SK-N-DZ (cell line): ENCODE measurements around the gene PIK3CB.
"Not testable (repeated sequence)": the region's sequence is repeated elsewhere in the genome, so short reads cannot be mapped to it uniquely, and the experiment has no call there.

ENCODE experiments used
- DNase-seq: peaks from one replicate; pipeline ENCODE4 v3.0.0-alpha.2; 2015; ENCODE audit warnings: low spot score

PIK3CB gene

GRCh38 chr3:138615462-138615861, 219.3 kb downstream of the PIK3CB start:
- no peak for DNase-seq

- DNase-seq, result no peak
These were observed 224.8 kb downstream of the PIK3CB start for GRCh38 chr3:138609898-138610266.

- DNase-seq, result peak; percentile 84
These were observed 226.2 kb downstream of the PIK3CB start, which contains the start of gene FAIM for GRCh38 chr3:138608322-138609135. Gene FAIM, plus strand, starts transcription at chr3:138608771. Its CDS starts 10,956 bp downstream, at chr3:138619727.

- not testable (repeated sequence) for DNase-seq
These were observed 230.6 kb downstream of the PIK3CB start for GRCh38 chr3:138604106-138604595.
